Endothelial cell (in vitro differentiated cells): Measurements from ENCODE around the gene AHI1. TPM values are rescaled to one million over a fixed set of nuclear protein-coding genes. Genes with fewer than 3 reads are reported as not detected.

Experiments used
- DNase-seq: peaks from one replicate; pipeline ENCODE4 v3.0.0; 2021; ENCODE audit warnings: low spot score
- H3K27ac Mint-ChIP-seq: one replicate; pipeline ENCODE4 v1.8.0; 2021; ENCODE audit warnings: mixed read lengths, inconsistent platforms; ENCODE audit not compliant: unreplicated experiment
- H3K27me3 Mint-ChIP-seq: one replicate; pipeline ENCODE4 v1.8.0; 2021; ENCODE audit warnings: mild to moderate bottlenecking, moderate library complexity, mixed read lengths, inconsistent platforms; ENCODE audit not compliant: unreplicated experiment
- H3K36me3 Mint-ChIP-seq: one replicate; pipeline ENCODE4 v1.8.0; 2021; ENCODE audit warnings: mild to moderate bottlenecking, low read depth, mixed read lengths, inconsistent platforms; ENCODE audit not compliant: unreplicated experiment
- H3K4me1 Mint-ChIP-seq: one replicate; pipeline ENCODE4 v1.8.0; 2021; ENCODE audit warnings: mild to moderate bottlenecking, mixed read lengths, inconsistent platforms; ENCODE audit not compliant: unreplicated experiment
- H3K4me3 Mint-ChIP-seq: one replicate; pipeline ENCODE4 v1.8.0; 2021; ENCODE audit warnings: mild to moderate bottlenecking, mixed read lengths, inconsistent platforms; ENCODE audit not compliant: unreplicated experiment
- H3K9me3 Mint-ChIP-seq: one replicate; pipeline ENCODE4 v1.8.0; 2021; ENCODE audit warnings: mixed read lengths, inconsistent platforms; ENCODE audit not compliant: unreplicated experiment
- CTCF ChIP-seq: fragments of 200-600 bp; sonication (generic); IDR thresholded peaks from one replicate; pipeline ENCODE4 v1.5.0; 2021; ENCODE audit warnings: antibody characterized with exemption; ENCODE audit not compliant: unreplicated experiment
- total RNA-seq: library from RNA; stranded (reverse); fragmentation: NEBNext Ultra II Directional; extraction: Animal tissue kit (Norgen Biotek cat#: 25700); gene quantifications from one replicate; pipeline ENCODE4 v1.2.1, GENCODE V29; 2021; ENCODE audit not compliant: unreplicated experiment

The AHI1 gene
- total RNA-seq, 1 donor from 2014 or later, result 12.6 TPM

- DNase-seq, result no peak
- Mint-ChIP-seq H3K4me3 (no peak overlapping the region), H3K36me3 (no peaks in the 10 kb centered on the region), H3K27me3 (peaks cover 2% of the 10 kb centered on the region), H3K9me3 (no peaks in the 10 kb centered on the region), H3K27ac (no peak overlapping the region), H3K4me1 (peaks cover 41% of the 10 kb centered on the region)
- no peak for TF ChIP-seq CTCF
Measured at GRCh38 chr6:135323979-135324378, 173.6 kb downstream of the AHI1 start.

- DNase-seq, result no peak
- H3K4me3 Mint-ChIP-seq, result peak overlapping the region; percentile 49
- H3K4me1 Mint-ChIP-seq, result peaks cover 43% of the 10 kb centered on the region
- no peak for TF ChIP-seq CTCF
- H3K36me3 Mint-ChIP-seq, result no peaks in the 10 kb centered on the region
- H3K27ac Mint-ChIP-seq, result peak overlapping the region; percentile 45
- H3K9me3 Mint-ChIP-seq, result no peaks in the 10 kb centered on the region
- peaks cover 2% of the 10 kb centered on the region for H3K27me3 Mint-ChIP-seq
Measured at GRCh38 chr6:135323202-135323668, 174.3 kb downstream of the AHI1 start.

- Mint-ChIP-seq H3K27ac (peak overlapping the region; percentile 45), H3K4me3 (peak overlapping the region; percentile 49), H3K36me3 (no peaks in the 10 kb centered on the region), H3K9me3 (no peaks in the 10 kb centered on the region), H3K4me1 (peaks cover 41% of the 10 kb centered on the region), H3K27me3 (peaks cover 2% of the 10 kb centered on the region)
- DNase-seq, result no peak
- TF ChIP-seq CTCF, result no peak
Measured at GRCh38 chr6:135322427-135323201, 174.9 kb downstream of the AHI1 start.

- Mint-ChIP-seq H3K27me3 (peaks cover 3% of the 10 kb centered on the region), H3K36me3 (no peaks in the 10 kb centered on the region), H3K4me1 (peaks cover 41% of the 10 kb centered on the region), H3K4me3 (no peak overlapping the region), H3K9me3 (no peaks in the 10 kb centered on the region), H3K27ac (no peak overlapping the region)
- DNase-seq, result no peak
- TF ChIP-seq CTCF, result no peak
Measured at GRCh38 chr6:135320721-135321621, 176.6 kb downstream of the AHI1 start.
